GM12878 (cell line): ENCODE measurements around the gene AGMAT. TPM values are rescaled to one million over a fixed set of nuclear protein-coding genes. Genes with fewer than 3 reads are reported as not detected.

Source experiments
- CTCF ChIP-seq, 3 experiments: IDR thresholded peaks in 2 of 3; conservative IDR thresholded peaks in 1 of 3; 2 replicates each; pipeline ENCODE4 v1.5.1; 2011; ENCODE audit warnings: low read depth in 3 of 3, low read length in 3 of 3, mild to moderate bottlenecking in 3 of 3, control low read depth in 2 of 3, moderate library complexity in 2 of 3, inconsistent platforms in 1 of 3, mixed read lengths in 1 of 3; ENCODE audit not compliant: control insufficient read depth in 2 of 3, insufficient read depth in 1 of 3; ENCODE audit errors: extremely low read depth in 1 of 3
- E4F1 ChIP-seq: fragments of 450-650 bp; IDR thresholded peaks from 2 replicates; pipeline ENCODE4 v1.6.1; 2018; ENCODE audit warnings: borderline replicate concordance, mild to moderate bottlenecking; ENCODE audit not compliant: partially characterized antibody
- EP300 ChIP-seq, 2 experiments: fragments of 150-350 bp in 1 of 2; IDR thresholded peaks; 2 replicates each; pipeline ENCODE4 v1.6.1; 2011 to 2012; ENCODE audit warnings: low read depth in 2 of 2, low read length in 2 of 2, borderline replicate concordance in 1 of 2, improper control_type of control experiment in 1 of 2, inconsistent platforms in 1 of 2; ENCODE audit not compliant: control insufficient read depth in 1 of 2
- GATAD2B ChIP-seq: fragments of 450-650 bp; conservative IDR thresholded peaks from 2 replicates; pipeline ENCODE4 v1.6.1; 2017; ENCODE audit warnings: low read depth, mild to moderate bottlenecking, moderate library complexity
- MTA2 ChIP-seq: fragments of 450-650 bp; IDR thresholded peaks from 2 replicates; pipeline ENCODE4 v1.6.1; 2016; ENCODE audit warnings: low read depth, mild to moderate bottlenecking, moderate library complexity
- MYC ChIP-seq: IDR thresholded peaks from 2 replicates; pipeline ENCODE4 v1.6.1; 2011; ENCODE audit warnings: mild to moderate bottlenecking, low read length, moderate library complexity, inconsistent platforms; ENCODE audit not compliant: insufficient read depth, insufficient replicate concordance, insufficient read length, severe bottlenecking
- NFXL1 ChIP-seq: fragments of 450-650 bp; IDR thresholded peaks from 2 replicates; pipeline ENCODE4 v1.6.1; 2017; ENCODE audit warnings: antibody characterized with exemption, mild to moderate bottlenecking, borderline replicate concordance
- PAX8 ChIP-seq: fragments of 450-650 bp; IDR thresholded peaks from 2 replicates; pipeline ENCODE4 v1.6.1; 2017; ENCODE audit warnings: mild to moderate bottlenecking, moderate library complexity
- POLR2A ChIP-seq: IDR thresholded peaks from 2 replicates; pipeline ENCODE4 v1.6.1; 2011; ENCODE audit warnings: low read depth, mild to moderate bottlenecking, low read length
- RB1 ChIP-seq: fragments of 450-650 bp; formaldehyde crosslinking; IDR thresholded peaks from 2 replicates; pipeline ENCODE4 v1.6.1; 2017; ENCODE audit warnings: mild to moderate bottlenecking, borderline replicate concordance
- SREBF2 ChIP-seq: IDR thresholded peaks from 2 replicates; pipeline ENCODE4 v1.6.1; 2012; ENCODE audit warnings: mild to moderate bottlenecking, low read length
- ZBTB40 ChIP-seq: fragments of 450-650 bp; IDR thresholded peaks from 2 replicates; pipeline ENCODE4 v1.6.1; 2016; ENCODE audit warnings: mild to moderate bottlenecking, moderate library complexity, borderline replicate concordance
- ZSCAN29 ChIP-seq: fragments of 450-650 bp; IDR thresholded peaks from 2 replicates; pipeline ENCODE4 v1.6.1; 2017; ENCODE audit warnings: mild to moderate bottlenecking, moderate library complexity
- polyA plus RNA-seq, 11 experiments: library from polyadenylated mRNA; depleted of rRNA in 4 of 11; unstranded in 6 of 11; stranded (reverse) in 5 of 11; fragments of >200 nt; fragmentation: Nextera tagmentation in 4 of 11; fragmentation: Illumina TruSeq in 1 of 11; extraction: Ambion mirVana in 4 of 11; extraction: Trizol in 1 of 11; gene quantifications; 1 replicate in 1 of 11; 2 replicates in 10 of 11; pipeline versions ENCODE4 v1.2.1 to v1.2.3, GENCODE V29; 2011 to 2016; ENCODE audit warnings: inconsistent platforms in 2 of 11, missing spikeins in 2 of 11, low read depth in 1 of 11
- total RNA-seq, 4 experiments: library from RNA; depleted of rRNA in 3 of 4; stranded (reverse); fragments of >200 nt in 3 of 4; fragmentation: Illumina TruSeq in 1 of 4; extraction: Trizol in 1 of 4; gene quantifications; 2 replicates each; pipeline versions ENCODE4 v1.2.1 to v1.2.3, GENCODE V29; 2013 to 2021
- TF ChIP-seq, protein P1 (sequence below): fragments of 450-650 bp; IDR thresholded peaks from 2 replicates; pipeline ENCODE4 v1.6.1; 2017; ENCODE audit warnings: mild to moderate bottlenecking, low read depth, inconsistent platforms; ENCODE audit not compliant: poor library complexity, severe bottlenecking
- TF ChIP-seq, protein P2 (sequence below): fragments of 150-350 bp; IDR thresholded peaks from 2 replicates; pipeline ENCODE4 v1.6.1; 2014; ENCODE audit warnings: mild to moderate bottlenecking, low read depth, low read length

Gene AGMAT
- total and polyA plus RNA-seq, 10 of the 15 experiments (the other 5 are each of a cell fraction or from before 2014, with no cell fraction given) = 0.47 to 7.9 (median 4.7) TPM

GRCh38 chr1:15603050-15603965 lies 18.5 kb upstream of the AGMAT start (continued):
- no peak for TF ChIP-seq CTCF (IDR thresholded peaks at IDR 0.05 in 2 of 3, conservative IDR thresholded peaks at IDR 0.05 in 1 of 3; ENCODE audit: control insufficient read depth in 2 of 3, extremely low read depth in 1 of 3, insufficient read depth in 1 of 3, low read depth in 3 of 3, low read length in 3 of 3)
- peak; percentile 72 for TF ChIP-seq POLR2A
- TF ChIP-seq, protein P1, sequence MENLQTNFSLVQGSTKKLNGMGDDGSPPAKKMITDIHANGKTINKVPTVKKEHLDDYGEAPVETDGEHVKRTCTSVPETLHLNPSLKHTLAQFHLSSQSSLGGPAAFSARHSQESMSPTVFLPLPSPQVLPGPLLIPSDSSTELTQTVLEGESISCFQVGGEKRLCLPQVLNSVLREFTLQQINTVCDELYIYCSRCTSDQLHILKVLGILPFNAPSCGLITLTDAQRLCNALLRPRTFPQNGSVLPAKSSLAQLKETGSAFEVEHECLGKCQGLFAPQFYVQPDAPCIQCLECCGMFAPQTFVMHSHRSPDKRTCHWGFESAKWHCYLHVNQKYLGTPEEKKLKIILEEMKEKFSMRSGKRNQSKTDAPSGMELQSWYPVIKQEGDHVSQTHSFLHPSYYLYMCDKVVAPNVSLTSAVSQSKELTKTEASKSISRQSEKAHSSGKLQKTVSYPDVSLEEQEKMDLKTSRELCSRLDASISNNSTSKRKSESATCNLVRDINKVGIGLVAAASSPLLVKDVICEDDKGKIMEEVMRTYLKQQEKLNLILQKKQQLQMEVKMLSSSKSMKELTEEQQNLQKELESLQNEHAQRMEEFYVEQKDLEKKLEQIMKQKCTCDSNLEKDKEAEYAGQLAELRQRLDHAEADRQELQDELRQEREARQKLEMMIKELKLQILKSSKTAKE = no peak
- no peak for TF ChIP-seq ZSCAN29
- no peak for TF ChIP-seq PAX8
- no peak for TF ChIP-seq NFXL1
- TF ChIP-seq SREBF2 = no peak
- TF ChIP-seq E4F1 = no peak
- TF ChIP-seq, protein P2, sequence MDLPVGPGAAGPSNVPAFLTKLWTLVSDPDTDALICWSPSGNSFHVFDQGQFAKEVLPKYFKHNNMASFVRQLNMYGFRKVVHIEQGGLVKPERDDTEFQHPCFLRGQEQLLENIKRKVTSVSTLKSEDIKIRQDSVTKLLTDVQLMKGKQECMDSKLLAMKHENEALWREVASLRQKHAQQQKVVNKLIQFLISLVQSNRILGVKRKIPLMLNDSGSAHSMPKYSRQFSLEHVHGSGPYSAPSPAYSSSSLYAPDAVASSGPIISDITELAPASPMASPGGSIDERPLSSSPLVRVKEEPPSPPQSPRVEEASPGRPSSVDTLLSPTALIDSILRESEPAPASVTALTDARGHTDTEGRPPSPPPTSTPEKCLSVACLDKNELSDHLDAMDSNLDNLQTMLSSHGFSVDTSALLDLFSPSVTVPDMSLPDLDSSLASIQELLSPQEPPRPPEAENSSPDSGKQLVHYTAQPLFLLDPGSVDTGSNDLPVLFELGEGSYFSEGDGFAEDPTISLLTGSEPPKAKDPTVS = no peak
- TF ChIP-seq MTA2 = no peak
- no peak; a peak in 1 of 4 replicates for TF ChIP-seq EP300 (IDR thresholded peaks at IDR 0.05; ENCODE audit: borderline replicate concordance in 1 of 2, control insufficient read depth in 1 of 2, low read depth in 2 of 2, low read length in 2 of 2)
- TF ChIP-seq MYC = no peak
- TF ChIP-seq GATAD2B = 0 out of 2 replicates have a peak, but pooled peaks have one; percentile 55
- TF ChIP-seq ZBTB40 = no peak; the same call in 1 of the 2 replicates
- no peak for TF ChIP-seq RB1
